Tibial nerve (tissue), 4 donors: ENCODE data around the gene MAOA. TPM values are rescaled to one million over a fixed set of nuclear protein-coding genes. Genes with fewer than 3 reads are reported as not detected.
A peak's percentile ranks its signal among the peaks of the same experiment; 100 is the strongest.

ENCODE experiments used
- DNase-seq, 2 donors: peaks; one replicate each; pipeline ENCODE4 v3.0.0-alpha.2; 2019; ENCODE audit warnings: low spot score in 2 of 2
- H3K27ac ChIP-seq, 4 donors: fragments of 200-600 bp; sonication (generic) in 3 of 4; one replicate each; pipeline ENCODE4 v1.5.1; 2017 to 2019; ENCODE audit warnings: mild to moderate bottlenecking in 1 of 4
- H3K27me3 ChIP-seq, 2 donors: fragments of 200-600 bp; sonication (generic) in 1 of 2; one replicate each; pipeline versions ENCODE4 v1.5.1 to v1.6.0; 2017 to 2019
- H3K36me3 ChIP-seq, 3 donors: fragments of 200-600 bp; sonication (generic); one replicate each; pipeline ENCODE4 v1.5.1; 2018 to 2019
- H3K4me1 ChIP-seq, 4 donors: fragments of 200-600 bp; sonication (generic) in 3 of 4; one replicate each; pipeline ENCODE4 v1.5.1; 2017 to 2019
- H3K4me3 ChIP-seq, 4 donors: fragments of 200-600 bp; sonication (generic) in 3 of 4; one replicate each; pipeline ENCODE4 v1.5.1; 2017 to 2019; ENCODE audit warnings: mild to moderate bottlenecking in 1 of 4, moderate library complexity in 1 of 4
- H3K9me3 ChIP-seq, 4 donors: fragments of 200-600 bp; sonication (generic) in 3 of 4; one replicate each; pipeline ENCODE4 v1.5.1; 2017 to 2019
- CTCF ChIP-seq, 5 experiments: fragments of 200-600 bp in 3 of 5; fragments of 450-650 bp in 2 of 5; sonication (generic) in 3 of 5; IDR thresholded peaks; one replicate each; pipeline ENCODE4 v1.5.1; 2016 to 2019; ENCODE audit warnings: antibody characterized with exemption in 5 of 5, mild to moderate bottlenecking in 3 of 5, moderate library complexity in 2 of 5
- EP300 ChIP-seq, 2 donors: sonication (generic); formaldehyde crosslinking; IDR thresholded peaks; one replicate each; pipeline ENCODE4 v1.6.1; 2017; ENCODE audit warnings: antibody characterized with exemption in 2 of 2, mild to moderate bottlenecking in 1 of 2
- POLR2A ChIP-seq, 2 donors: fragments of 450-650 bp; IDR thresholded peaks; one replicate each; pipeline ENCODE4 v1.6.1; 2017; ENCODE audit warnings: antibody characterized with exemption in 2 of 2, mild to moderate bottlenecking in 2 of 2, moderate library complexity in 2 of 2
- WGBS, 2 donors: methylation state at CpG; one replicate each; pipeline ENCODE4 v1.1.5; 2018; 5-methylcytosine and 5-hydroxymethylcytosine counted together
- total RNA-seq, 4 donors: library from RNA; depleted of rRNA; stranded (reverse); fragments of >200 nt; gene quantifications; one replicate each; pipeline ENCODE4 v1.1.0, GENCODE V29; 2016

Gene MAOA
- total RNA-seq, 4 donors from 2014 or later = 96.3 to 168 (median 120) TPM

- no peak for DNase-seq
- TF ChIP-seq POLR2A (IDR thresholded peaks at IDR 0.05) (no peak), EP300 (IDR thresholded peaks at IDR 0.05) (no peak), CTCF (IDR thresholded peaks at IDR 0.05) (no peak)
- 34 to 47% methylated on average over 2 to 3 of the region's 3 CpGs for WGBS, 2 donors
- H3K27me3 ChIP-seq = no peaks in the 10 kb centered on the region
- no peak overlapping the region for H3K27ac ChIP-seq
- no peak overlapping the region for H3K4me3 ChIP-seq
- peaks cover 0 to 10% (median 3%) of the 10 kb centered on the region in 4 donors for H3K4me1 ChIP-seq
- no peaks in the 10 kb centered on the region for H3K9me3 ChIP-seq
- no peaks in the 10 kb centered on the region for H3K36me3 ChIP-seq
These were observed 11.9 kb upstream of the MAOA start for GRCh38 chrX:43644124-43644701.

GRCh38 chrX:43646800-43647199, 9.3 kb upstream of the MAOA start:
- Histone ChIP-seq H3K27me3 (no peaks in the 10 kb centered on the region), H3K27ac (no peak overlapping the region), H3K4me1 (peaks cover 0 to 10% (median 3%) of the 10 kb centered on the region in 4 donors), H3K9me3 (no peaks in the 10 kb centered on the region), H3K4me3 (no peak overlapping the region), H3K36me3 (no peaks in the 10 kb centered on the region)
- no peak for TF ChIP-seq POLR2A (IDR thresholded peaks at IDR 0.05)
- TF ChIP-seq CTCF (IDR thresholded peaks at IDR 0.05) = no peak
- TF ChIP-seq EP300 (IDR thresholded peaks at IDR 0.05) = no peak
- 78% methylated on average over 3 of the region's 3 CpGs; no CpG with 5 or more reads in 1 of the 2 donors for WGBS, 2 donors
- no peak for DNase-seq

GRCh38 chrX:43654431-43655150, 1.5 kb upstream of the MAOA start:
- H3K27me3 ChIP-seq = no peaks in the 10 kb centered on the region
- H3K4me3 ChIP-seq = peak overlapping the region; percentile 48 to 72 (median 62)
- H3K9me3 ChIP-seq = no peaks in the 10 kb centered on the region
- peak; percentile 84 to 89 for DNase-seq
- H3K27ac ChIP-seq = peak overlapping the region; percentile 55 to 91 (median 84)
- TF ChIP-seq POLR2A (IDR thresholded peaks at IDR 0.05) (peak; percentile 73 to 83), CTCF (IDR thresholded peaks at IDR 0.05) (peak; percentile 20 to 59 (median 38)), EP300 (IDR thresholded peaks at IDR 0.05) (peak; percentile 34 to 89)
- WGBS, 2 donors = 4 to 31% methylated on average over 5 to 56 of the region's 57 CpGs
- no peaks in the 10 kb centered on the region for H3K4me1 ChIP-seq
- H3K36me3 ChIP-seq = no peaks in the 10 kb centered on the region

GRCh38 chrX:43655151-43656004, 721 bp upstream of the MAOA start:
- Histone ChIP-seq H3K4me3 (peak overlapping the region; percentile 48 to 72 (median 62)), H3K36me3 (no peaks in the 10 kb centered on the region), H3K27me3 (no peaks in the 10 kb centered on the region), H3K27ac (peak overlapping the region; percentile 55 to 91 (median 84)), H3K4me1 (no peaks in the 10 kb centered on the region), H3K9me3 (no peaks in the 10 kb centered on the region)
- peak; percentile 10 to 12 for DNase-seq
- TF ChIP-seq POLR2A (IDR thresholded peaks at IDR 0.05) = no peak
- no peak for TF ChIP-seq EP300 (IDR thresholded peaks at IDR 0.05)
- TF ChIP-seq CTCF (IDR thresholded peaks at IDR 0.05) = no peak
- WGBS, 2 donors = 0 to 42% methylated on average over 4 to 50 of the region's 51 CpGs
